Measurements from ENCODE around the gene SPPL3.

DNA sequence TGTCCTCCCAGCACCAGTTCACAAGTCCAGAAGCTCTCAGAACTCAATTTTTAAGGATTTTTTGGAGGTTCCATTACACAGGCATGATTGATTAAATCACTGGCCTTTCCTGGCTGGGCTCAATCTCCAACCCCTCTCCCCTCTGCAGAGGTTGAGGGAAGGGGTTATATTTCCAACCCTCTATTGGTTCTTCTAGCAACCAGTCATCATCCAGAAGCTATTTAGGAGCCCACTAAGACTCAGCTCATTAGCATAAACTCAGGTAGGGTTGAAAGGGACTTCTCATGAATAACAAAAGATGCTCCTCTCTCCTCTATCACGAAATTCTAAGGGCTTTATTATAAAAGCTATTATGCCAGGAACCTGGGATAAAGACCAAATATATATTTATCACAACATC lies 41.5 kb downstream of the SPPL3 start:
- TF ChIP-seq, protein P1, sequence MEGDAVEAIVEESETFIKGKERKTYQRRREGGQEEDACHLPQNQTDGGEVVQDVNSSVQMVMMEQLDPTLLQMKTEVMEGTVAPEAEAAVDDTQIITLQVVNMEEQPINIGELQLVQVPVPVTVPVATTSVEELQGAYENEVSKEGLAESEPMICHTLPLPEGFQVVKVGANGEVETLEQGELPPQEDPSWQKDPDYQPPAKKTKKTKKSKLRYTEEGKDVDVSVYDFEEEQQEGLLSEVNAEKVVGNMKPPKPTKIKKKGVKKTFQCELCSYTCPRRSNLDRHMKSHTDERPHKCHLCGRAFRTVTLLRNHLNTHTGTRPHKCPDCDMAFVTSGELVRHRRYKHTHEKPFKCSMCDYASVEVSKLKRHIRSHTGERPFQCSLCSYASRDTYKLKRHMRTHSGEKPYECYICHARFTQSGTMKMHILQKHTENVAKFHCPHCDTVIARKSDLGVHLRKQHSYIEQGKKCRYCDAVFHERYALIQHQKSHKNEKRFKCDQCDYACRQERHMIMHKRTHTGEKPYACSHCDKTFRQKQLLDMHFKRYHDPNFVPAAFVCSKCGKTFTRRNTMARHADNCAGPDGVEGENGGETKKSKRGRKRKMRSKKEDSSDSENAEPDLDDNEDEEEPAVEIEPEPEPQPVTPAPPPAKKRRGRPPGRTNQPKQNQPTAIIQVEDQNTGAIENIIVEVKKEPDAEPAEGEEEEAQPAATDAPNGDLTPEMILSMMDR (IDR thresholded peaks at IDR 0.05) = no peak
- no peak for TF ChIP-seq ZFX (IDR thresholded peaks at IDR 0.05; ENCODE audit: borderline replicate concordance)

All from 22Rv1 (cell line).